Skeletal muscle satellite cell (primary cell): ENCODE data around the gene PTBP1.

ENCODE experiments used
- H3K27me3 ChIP-seq: 2 replicates; pipeline ENCODE4 v1.7.0; 2013; ENCODE audit warnings: low read length; ENCODE audit not compliant: control insufficient read depth, insufficient read depth
- H3K36me3 ChIP-seq: 2 replicates; pipeline ENCODE4 v1.7.0; 2013; ENCODE audit warnings: mild to moderate bottlenecking, control low read depth, low read length; ENCODE audit not compliant: insufficient read depth
- H3K4me1 ChIP-seq: 2 replicates; pipeline ENCODE4 v1.7.0; 2013; ENCODE audit warnings: low read length; ENCODE audit not compliant: control insufficient read depth, insufficient read depth
- H3K4me2 ChIP-seq: 2 replicates; pipeline ENCODE4 v1.7.0; 2013; ENCODE audit warnings: mild to moderate bottlenecking, low read length
- H3K4me3 ChIP-seq: 2 replicates; pipeline ENCODE4 v1.7.0; 2013; ENCODE audit warnings: low read length
- H3K9ac ChIP-seq: 2 replicates; pipeline ENCODE4 v1.7.0; 2013; ENCODE audit warnings: mild to moderate bottlenecking, low read depth, low read length, moderate library complexity
- H3K9me3 ChIP-seq: replicated peaks from 2 replicates; pipeline ENCODE4 v1.7.0; 2013; ENCODE audit warnings: mild to moderate bottlenecking, control low read depth, low read length

PTBP1 gene

DNA sequence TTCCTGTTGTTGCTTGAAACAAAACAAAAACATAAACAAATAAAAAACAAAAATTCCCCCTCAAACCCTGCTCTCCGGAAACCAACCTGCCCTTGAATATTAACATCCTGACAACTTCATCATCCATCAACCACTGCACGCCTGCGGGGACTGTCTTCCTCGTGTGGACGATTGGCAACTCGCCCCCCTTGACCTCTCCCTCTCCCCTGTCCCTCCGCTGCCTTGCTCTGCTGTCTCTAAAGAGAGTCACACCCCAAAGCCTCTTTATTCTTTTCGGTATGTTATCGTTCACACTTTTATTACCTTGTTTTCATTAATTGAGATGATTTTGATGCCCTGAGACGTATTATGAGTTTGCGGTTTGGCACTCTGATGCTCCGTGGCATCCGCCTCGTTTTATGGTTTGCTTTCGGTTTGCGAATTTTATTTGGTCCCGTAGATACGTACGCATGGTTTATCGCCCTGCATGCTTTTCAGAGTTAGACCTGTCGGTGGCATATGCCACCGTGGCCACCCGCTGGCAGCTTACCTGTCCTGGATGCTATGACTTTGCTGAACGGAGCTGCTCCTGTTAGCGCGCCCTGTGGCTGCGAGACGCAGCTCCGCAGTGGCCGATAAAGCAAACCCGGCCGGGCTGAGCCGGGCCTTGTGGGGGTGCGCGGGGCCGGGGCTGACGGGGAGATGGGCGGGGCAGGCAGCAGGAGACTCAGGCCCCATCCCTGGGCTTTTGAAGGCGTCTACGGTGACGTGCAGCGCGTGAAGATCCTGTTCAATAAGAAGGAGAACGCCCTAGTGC, 10.6 kb downstream of the PTBP1 start:
- Histone ChIP-seq H3K4me3 (no peak overlapping the region), H3K4me2 (no peak overlapping the region), H3K36me3 (peaks cover 91% of the 10 kb centered on the region), H3K9me3 (no peaks in the 10 kb centered on the region), H3K27me3 (no peaks in the 10 kb centered on the region), H3K4me1 (peaks cover 3% of the 10 kb centered on the region), H3K9ac (no peak overlapping the region)

DNA sequence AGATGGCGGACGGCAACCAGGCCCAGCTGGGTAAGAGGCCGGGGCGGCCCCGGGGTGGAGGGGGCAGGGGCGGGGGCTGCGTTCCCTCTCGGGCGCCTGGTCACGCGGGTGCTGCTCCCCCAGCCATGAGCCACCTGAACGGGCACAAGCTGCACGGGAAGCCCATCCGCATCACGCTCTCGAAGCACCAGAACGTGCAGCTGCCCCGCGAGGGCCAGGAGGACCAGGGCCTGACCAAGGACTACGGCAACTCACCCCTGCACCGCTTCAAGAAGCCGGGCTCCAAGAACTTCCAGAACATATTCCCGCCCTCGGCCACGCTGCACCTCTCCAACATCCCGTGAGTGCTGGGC, 11.1 kb downstream of the PTBP1 start:
- no peaks in the 10 kb centered on the region for H3K27me3 ChIP-seq
- no peak overlapping the region for H3K4me2 ChIP-seq
- H3K9me3 ChIP-seq = no peaks in the 10 kb centered on the region
- peaks cover 91% of the 10 kb centered on the region for H3K36me3 ChIP-seq
- no peak overlapping the region for H3K9ac ChIP-seq
- no peak overlapping the region for H3K4me3 ChIP-seq
- H3K4me1 ChIP-seq = no peaks in the 10 kb centered on the region

DNA sequence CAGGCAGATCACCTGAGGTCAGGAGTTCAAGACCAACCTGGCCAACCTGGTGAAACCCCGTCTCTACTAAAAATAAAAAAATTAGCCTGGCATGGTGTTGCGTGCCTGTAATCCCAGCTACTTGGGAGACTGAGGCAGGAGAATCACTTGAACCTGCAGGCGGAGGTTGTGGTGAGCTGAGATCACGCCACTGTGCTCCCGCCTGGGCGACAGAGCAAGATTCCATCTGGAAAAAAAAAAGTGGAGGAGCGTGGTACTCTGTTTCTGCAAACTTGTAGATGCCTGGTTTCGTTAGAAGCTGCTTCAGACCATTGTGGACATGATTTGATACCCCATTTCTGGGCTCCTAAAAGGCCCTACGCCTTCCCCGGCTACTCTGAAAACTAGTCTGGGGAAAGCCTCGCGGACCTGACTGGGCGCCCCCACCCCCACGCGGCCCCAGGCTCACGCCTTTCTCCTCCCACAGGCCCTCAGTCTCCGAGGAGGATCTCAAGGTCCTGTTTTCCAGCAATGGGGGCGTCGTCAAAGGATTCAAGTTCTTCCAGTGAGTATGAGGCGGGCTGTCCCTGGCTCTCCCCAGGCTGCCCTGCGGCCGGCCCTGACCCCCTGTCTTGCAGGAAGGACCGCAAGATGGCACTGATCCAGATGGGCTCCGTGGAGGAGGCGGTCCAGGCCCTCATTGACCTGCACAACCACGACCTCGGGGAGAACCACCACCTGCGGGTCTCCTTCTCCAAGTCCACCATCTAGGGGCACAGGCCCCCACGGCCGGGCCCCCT, 13.0 kb downstream of the PTBP1 start:
- no peak overlapping the region for H3K4me3 ChIP-seq
- no peaks in the 10 kb centered on the region for H3K4me1 ChIP-seq
- H3K9me3 ChIP-seq = no peaks in the 10 kb centered on the region
- H3K27me3 ChIP-seq = no peaks in the 10 kb centered on the region
- no peak overlapping the region for H3K4me2 ChIP-seq
- no peak overlapping the region for H3K9ac ChIP-seq
- peaks cover 81% of the 10 kb centered on the region for H3K36me3 ChIP-seq

DNA sequence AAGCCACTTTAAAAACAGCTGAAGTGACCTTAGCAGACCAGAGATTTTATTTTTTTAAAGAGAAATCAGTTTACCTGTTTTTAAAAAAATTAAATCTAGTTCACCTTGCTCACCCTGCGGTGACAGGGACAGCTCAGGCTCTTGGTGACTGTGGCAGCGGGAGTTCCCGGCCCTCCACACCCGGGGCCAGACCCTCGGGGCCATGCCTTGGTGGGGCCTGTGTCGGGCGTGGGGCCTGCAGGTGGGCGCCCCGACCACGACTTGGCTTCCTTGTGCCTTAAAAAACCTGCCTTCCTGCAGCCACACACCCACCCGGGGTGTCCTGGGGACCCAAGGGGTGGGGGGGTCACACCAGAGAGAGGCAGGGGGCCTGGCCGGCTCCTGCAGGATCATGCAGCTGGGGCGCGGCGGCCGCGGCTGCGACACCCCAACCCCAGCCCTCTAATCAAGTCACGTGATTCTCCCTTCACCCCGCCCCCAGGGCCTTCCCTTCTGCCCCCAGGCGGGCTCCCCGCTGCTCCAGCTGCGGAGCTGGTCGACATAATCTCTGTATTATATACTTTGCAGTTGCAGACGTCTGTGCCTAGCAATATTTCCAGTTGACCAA, 13.7 kb downstream of the PTBP1 start:
- no peak overlapping the region for H3K4me2 ChIP-seq
- no peaks in the 10 kb centered on the region for H3K4me1 ChIP-seq
- H3K4me3 ChIP-seq = no peak overlapping the region
- H3K9me3 ChIP-seq = no peaks in the 10 kb centered on the region
- no peak overlapping the region for H3K9ac ChIP-seq
- no peaks in the 10 kb centered on the region for H3K27me3 ChIP-seq
- peaks cover 79% of the 10 kb centered on the region for H3K36me3 ChIP-seq

DNA sequence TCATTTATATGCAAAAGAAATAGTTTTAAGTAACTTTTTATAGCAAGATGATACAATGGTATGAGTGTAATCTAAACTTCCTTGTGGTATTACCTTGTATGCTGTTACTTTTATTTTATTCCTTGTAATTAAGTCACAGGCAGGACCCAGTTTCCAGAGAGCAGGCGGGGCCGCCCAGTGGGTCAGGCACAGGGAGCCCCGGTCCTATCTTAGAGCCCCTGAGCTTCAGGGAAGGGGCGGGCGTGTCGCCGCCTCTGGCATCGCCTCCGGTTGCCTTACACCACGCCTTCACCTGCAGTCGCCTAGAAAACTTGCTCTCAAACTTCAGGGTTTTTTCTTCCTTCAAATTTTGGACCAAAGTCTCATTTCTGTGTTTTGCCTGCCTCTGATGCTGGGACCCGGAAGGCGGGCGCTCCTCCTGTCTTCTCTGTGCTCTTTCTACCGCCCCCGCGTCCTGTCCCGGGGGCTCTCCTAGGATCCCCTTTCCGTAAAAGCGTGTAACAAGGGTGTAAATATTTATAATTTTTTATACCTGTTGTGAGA, 14.3 kb downstream of the PTBP1 start:
- Histone ChIP-seq H3K4me1 (no peaks in the 10 kb centered on the region), H3K27me3 (no peaks in the 10 kb centered on the region), H3K4me2 (no peak overlapping the region), H3K9me3 (no peaks in the 10 kb centered on the region), H3K4me3 (no peak overlapping the region), H3K9ac (no peak overlapping the region), H3K36me3 (peaks cover 74% of the 10 kb centered on the region)

GRCh38 chr19:812049-812746, 14.9 kb downstream of the PTBP1 start:
- no peaks in the 10 kb centered on the region for H3K27me3 ChIP-seq
- H3K4me1 ChIP-seq = no peaks in the 10 kb centered on the region
- H3K9me3 ChIP-seq = no peaks in the 10 kb centered on the region
- H3K36me3 ChIP-seq = peaks cover 67% of the 10 kb centered on the region
- no peak overlapping the region for H3K4me2 ChIP-seq
- H3K9ac ChIP-seq = no peak overlapping the region
- H3K4me3 ChIP-seq = no peak overlapping the region

GRCh38 chr19:812747-813218, 15.5 kb downstream of the PTBP1 start:
- H3K9ac ChIP-seq = no peak overlapping the region
- peaks cover 62% of the 10 kb centered on the region for H3K36me3 ChIP-seq
- no peak overlapping the region for H3K4me2 ChIP-seq
- H3K27me3 ChIP-seq = no peaks in the 10 kb centered on the region
- no peaks in the 10 kb centered on the region for H3K9me3 ChIP-seq
- no peaks in the 10 kb centered on the region for H3K4me1 ChIP-seq
- H3K4me3 ChIP-seq = no peak overlapping the region

DNA sequence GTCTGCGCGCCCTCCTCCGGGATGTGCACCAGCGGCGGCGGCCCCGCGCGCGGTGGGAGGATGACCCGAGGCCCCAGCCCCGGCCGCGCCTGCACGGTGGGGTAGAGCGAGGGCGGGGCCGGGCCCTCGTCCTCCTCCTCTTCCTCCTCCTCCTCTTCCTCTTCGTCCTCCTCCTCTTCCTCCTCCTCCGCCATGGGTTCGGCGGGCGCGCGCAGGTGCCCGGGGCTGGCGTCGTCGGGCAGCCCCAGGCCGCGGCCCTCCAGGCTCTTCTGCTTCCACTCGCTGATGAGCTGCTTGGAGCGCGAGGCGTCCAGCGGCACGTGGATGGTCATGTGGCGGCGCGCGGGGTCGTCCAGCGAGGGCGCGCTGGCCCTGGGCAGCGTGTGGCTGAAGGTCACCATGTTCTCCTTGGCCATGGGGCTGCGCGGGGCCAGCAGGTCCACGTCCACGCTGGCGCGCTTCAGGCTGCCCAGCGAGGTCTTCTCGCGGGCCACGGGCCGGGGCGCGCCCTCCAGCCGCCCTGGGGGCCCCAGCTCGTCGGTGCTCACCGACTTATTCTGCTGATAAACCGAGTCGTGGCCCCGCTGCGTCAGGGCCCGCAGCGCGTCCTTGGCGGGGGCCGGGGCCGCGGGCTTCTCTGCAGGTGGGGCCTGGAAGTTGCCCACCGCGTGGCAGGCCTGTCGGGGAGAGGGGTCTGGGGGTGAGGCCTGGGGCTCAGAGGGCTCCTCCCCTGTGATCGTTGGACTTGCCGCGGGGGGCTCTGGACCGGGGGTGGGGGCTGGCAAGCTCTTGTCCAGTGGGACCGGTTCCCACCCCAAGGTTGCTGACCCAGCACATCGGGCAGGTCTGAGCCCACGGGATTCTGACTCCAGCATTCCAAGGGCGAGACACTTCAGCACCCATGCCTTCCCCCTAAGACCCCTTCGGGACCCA, 16.2 kb downstream of the PTBP1 start:
- no peaks in the 10 kb centered on the region for H3K9me3 ChIP-seq
- H3K27me3 ChIP-seq = no peaks in the 10 kb centered on the region
- peaks cover 58% of the 10 kb centered on the region for H3K36me3 ChIP-seq
- no peak overlapping the region for H3K4me3 ChIP-seq
- no peak overlapping the region for H3K9ac ChIP-seq
- no peaks in the 10 kb centered on the region for H3K4me1 ChIP-seq
- H3K4me2 ChIP-seq = no peak overlapping the region

- Histone ChIP-seq H3K4me1 (no peaks in the 10 kb centered on the region), H3K4me2 (no peak overlapping the region), H3K27me3 (no peaks in the 10 kb centered on the region), H3K36me3 (peaks cover 50% of the 10 kb centered on the region), H3K9ac (no peak overlapping the region), H3K9me3 (no peaks in the 10 kb centered on the region), H3K4me3 (no peak overlapping the region)
Observed at GRCh38 chr19:814152-815078, 17.2 kb downstream of the PTBP1 start.
